ENCODE results near the gene CTNNA3.

GRCh38 chr10:67222934-67223333, 473.1 kb downstream of the CTNNA3 start:
- TF ChIP-seq RXRA (IDR thresholded peaks at IDR 0.05), result peak; percentile 19 to 40
- no peak for TF ChIP-seq CTCF (IDR thresholded peaks at IDR 0.05; ENCODE audit: low read depth, low read length, missing input control)
- TF ChIP-seq, protein P1, sequence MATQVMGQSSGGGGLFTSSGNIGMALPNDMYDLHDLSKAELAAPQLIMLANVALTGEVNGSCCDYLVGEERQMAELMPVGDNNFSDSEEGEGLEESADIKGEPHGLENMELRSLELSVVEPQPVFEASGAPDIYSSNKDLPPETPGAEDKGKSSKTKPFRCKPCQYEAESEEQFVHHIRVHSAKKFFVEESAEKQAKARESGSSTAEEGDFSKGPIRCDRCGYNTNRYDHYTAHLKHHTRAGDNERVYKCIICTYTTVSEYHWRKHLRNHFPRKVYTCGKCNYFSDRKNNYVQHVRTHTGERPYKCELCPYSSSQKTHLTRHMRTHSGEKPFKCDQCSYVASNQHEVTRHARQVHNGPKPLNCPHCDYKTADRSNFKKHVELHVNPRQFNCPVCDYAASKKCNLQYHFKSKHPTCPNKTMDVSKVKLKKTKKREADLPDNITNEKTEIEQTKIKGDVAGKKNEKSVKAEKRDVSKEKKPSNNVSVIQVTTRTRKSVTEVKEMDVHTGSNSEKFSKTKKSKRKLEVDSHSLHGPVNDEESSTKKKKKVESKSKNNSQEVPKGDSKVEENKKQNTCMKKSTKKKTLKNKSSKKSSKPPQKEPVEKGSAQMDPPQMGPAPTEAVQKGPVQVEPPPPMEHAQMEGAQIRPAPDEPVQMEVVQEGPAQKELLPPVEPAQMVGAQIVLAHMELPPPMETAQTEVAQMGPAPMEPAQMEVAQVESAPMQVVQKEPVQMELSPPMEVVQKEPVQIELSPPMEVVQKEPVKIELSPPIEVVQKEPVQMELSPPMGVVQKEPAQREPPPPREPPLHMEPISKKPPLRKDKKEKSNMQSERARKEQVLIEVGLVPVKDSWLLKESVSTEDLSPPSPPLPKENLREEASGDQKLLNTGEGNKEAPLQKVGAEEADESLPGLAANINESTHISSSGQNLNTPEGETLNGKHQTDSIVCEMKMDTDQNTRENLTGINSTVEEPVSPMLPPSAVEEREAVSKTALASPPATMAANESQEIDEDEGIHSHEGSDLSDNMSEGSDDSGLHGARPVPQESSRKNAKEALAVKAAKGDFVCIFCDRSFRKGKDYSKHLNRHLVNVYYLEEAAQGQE (IDR thresholded peaks at IDR 0.05), result no peak
- no peak for TF ChIP-seq MAX (IDR thresholded peaks at IDR 0.05)
- no peak for TF ChIP-seq JUND (IDR thresholded peaks at IDR 0.05)
- no peak for TF ChIP-seq EGR1 (IDR thresholded peaks at IDR 0.05; ENCODE audit: low read depth in 2 of 2)
- TF ChIP-seq, protein P2, sequence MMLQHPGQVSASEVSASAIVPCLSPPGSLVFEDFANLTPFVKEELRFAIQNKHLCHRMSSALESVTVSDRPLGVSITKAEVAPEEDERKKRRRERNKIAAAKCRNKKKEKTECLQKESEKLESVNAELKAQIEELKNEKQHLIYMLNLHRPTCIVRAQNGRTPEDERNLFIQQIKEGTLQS (IDR thresholded peaks at IDR 0.05), result no peak
- TF ChIP-seq GABPA (IDR thresholded peaks at IDR 0.05 in 1 of 2, conservative IDR thresholded peaks at IDR 0.05 in 1 of 2), result no peak
- TF ChIP-seq TAF1 (conservative IDR thresholded peaks at IDR 0.05), result no peak
